ENCODE results near the gene RASD1. TPM values are rescaled to one million over a fixed set of nuclear protein-coding genes. Genes with fewer than 3 reads are reported as not detected.

Gene RASD1, protein sequence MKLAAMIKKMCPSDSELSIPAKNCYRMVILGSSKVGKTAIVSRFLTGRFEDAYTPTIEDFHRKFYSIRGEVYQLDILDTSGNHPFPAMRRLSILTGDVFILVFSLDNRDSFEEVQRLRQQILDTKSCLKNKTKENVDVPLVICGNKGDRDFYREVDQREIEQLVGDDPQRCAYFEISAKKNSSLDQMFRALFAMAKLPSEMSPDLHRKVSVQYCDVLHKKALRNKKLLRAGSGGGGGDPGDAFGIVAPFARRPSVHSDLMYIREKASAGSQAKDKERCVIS
- total RNA-seq (1 to 10 TPM in 1 of 2 donors, under 1 TPM in 1; 0.89 to 5.5 TPM), polyA plus RNA-seq (10 to 100 TPM; 23.8 to 46.7 TPM)

DNA sequence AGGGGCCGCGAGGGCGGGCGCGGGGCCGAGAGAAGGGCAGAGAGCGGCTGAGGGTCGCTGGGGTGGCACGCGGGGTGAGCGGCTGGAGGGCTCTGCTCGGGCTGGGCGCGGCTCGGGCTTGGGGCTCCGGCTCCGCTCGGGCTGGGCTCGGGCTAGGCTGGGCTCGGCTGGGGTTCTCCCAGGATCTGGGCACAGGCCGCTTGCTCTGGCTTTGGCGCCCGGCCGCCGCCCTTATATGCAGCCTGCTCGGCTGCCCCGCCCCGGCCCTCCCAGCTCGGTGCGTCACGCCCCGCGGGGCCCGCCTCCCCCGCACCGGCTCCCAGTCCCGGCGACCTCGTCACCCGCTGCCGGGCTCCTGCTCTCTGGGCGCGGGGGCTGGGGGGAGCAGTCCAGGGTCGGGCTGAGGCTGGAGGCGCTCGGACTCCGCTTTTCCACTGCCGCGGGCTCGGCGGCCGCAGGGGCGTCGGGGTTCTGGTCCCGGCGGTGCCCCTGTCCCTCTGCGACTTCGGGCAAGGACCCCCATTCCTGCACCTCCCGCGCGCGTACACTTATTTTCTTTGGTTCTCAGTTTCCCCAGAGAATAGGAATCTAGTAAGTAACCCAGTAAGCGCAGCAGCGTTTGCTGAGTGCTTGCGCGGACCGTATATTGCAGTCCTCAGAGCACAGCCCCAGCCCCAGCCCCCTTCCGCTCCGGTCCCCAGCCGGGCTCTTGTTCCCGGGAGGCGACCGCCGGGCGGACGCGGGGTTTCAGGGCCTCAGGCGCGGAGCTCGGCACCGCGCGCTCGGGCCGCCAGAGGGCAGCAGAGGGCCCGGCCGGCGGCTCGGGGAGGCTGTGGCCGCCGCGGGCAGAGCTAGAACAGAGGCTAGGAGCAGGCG lies at the start of gene RASD1:
Gene RASD1, minus strand, starts transcription at position 207 of the 876 bp plus-strand sequence. CDS start 214 bp downstream, outside the sequence.
- WGBS, result under 1% methylated on average over 93 of the region's 93 CpGs
- Histone ChIP-seq H3K36me3 (ENCODE audit: control insufficient read depth in 4 of 4, insufficient read depth in 3 of 4, low read depth in 1 of 4, low read length in 3 of 4) (peaks cover 2 to 12% (median 5%) of the 10 kb centered on the region in 4 donors), H3K9me3 (ENCODE audit: control insufficient read depth in 4 of 4, low read length in 3 of 4) (no peaks in the 10 kb centered on the region), H3K4me1 (ENCODE audit: control insufficient read depth in 4 of 4, insufficient read depth in 4 of 4, low read length in 3 of 4) (peaks cover 0 to 16% (median 7%) of the 10 kb centered on the region in 4 donors), H3K27me3 (ENCODE audit: control insufficient read depth in 4 of 4, insufficient read depth in 4 of 4, low read length in 3 of 4) (no peaks in the 10 kb centered on the region), H3K4me3 (ENCODE audit: low read depth in 1 of 3, low read length in 3 of 3) (peak within 1 kb of the TSS; percentile 54 to 64 (median 56)), H3K27ac (ENCODE audit: low read depth in 1 of 2, low read length in 2 of 2) (peak within 1 kb of the TSS; percentile 87 to 97), H3K9ac (ENCODE audit: low read depth in 1 of 2, low read length in 2 of 2) (peak within 1 kb of the TSS; percentile 35 to 73)
- TF ChIP-seq, protein P1, sequence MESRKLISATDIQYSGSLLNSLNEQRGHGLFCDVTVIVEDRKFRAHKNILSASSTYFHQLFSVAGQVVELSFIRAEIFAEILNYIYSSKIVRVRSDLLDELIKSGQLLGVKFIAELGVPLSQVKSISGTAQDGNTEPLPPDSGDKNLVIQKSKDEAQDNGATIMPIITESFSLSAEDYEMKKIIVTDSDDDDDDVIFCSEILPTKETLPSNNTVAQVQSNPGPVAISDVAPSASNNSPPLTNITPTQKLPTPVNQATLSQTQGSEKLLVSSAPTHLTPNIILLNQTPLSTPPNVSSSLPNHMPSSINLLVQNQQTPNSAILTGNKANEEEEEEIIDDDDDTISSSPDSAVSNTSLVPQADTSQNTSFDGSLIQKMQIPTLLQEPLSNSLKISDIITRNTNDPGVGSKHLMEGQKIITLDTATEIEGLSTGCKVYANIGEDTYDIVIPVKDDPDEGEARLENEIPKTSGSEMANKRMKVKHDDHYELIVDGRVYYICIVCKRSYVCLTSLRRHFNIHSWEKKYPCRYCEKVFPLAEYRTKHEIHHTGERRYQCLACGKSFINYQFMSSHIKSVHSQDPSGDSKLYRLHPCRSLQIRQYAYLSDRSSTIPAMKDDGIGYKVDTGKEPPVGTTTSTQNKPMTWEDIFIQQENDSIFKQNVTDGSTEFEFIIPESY (IDR thresholded peaks at IDR 0.05), result no peak
- TF ChIP-seq, protein P2, sequence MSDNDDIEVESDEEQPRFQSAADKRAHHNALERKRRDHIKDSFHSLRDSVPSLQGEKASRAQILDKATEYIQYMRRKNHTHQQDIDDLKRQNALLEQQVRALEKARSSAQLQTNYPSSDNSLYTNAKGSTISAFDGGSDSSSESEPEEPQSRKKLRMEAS (IDR thresholded peaks at IDR 0.05), result no peak
- TF ChIP-seq TAF1 (conservative IDR thresholded peaks at IDR 0.05), result no peak
- TF ChIP-seq RXRA (IDR thresholded peaks at IDR 0.05), result no peak
- peak; percentile 54 to 84 for TF ChIP-seq EGR1 (IDR thresholded peaks at IDR 0.05; ENCODE audit: low read depth in 2 of 2)
- TF ChIP-seq FOXA2 (IDR thresholded peaks at IDR 0.05), result no peak
- TF ChIP-seq, protein P3, sequence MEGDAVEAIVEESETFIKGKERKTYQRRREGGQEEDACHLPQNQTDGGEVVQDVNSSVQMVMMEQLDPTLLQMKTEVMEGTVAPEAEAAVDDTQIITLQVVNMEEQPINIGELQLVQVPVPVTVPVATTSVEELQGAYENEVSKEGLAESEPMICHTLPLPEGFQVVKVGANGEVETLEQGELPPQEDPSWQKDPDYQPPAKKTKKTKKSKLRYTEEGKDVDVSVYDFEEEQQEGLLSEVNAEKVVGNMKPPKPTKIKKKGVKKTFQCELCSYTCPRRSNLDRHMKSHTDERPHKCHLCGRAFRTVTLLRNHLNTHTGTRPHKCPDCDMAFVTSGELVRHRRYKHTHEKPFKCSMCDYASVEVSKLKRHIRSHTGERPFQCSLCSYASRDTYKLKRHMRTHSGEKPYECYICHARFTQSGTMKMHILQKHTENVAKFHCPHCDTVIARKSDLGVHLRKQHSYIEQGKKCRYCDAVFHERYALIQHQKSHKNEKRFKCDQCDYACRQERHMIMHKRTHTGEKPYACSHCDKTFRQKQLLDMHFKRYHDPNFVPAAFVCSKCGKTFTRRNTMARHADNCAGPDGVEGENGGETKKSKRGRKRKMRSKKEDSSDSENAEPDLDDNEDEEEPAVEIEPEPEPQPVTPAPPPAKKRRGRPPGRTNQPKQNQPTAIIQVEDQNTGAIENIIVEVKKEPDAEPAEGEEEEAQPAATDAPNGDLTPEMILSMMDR (IDR thresholded peaks at IDR 0.05; ENCODE audit: low read depth, low read length, missing input control), result peak; percentile 88
- TF ChIP-seq, protein P4, sequence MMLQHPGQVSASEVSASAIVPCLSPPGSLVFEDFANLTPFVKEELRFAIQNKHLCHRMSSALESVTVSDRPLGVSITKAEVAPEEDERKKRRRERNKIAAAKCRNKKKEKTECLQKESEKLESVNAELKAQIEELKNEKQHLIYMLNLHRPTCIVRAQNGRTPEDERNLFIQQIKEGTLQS (IDR thresholded peaks at IDR 0.05), result no peak
- peak; percentile 64 to 77 for TF ChIP-seq RAD21 (IDR thresholded peaks at IDR 0.05)
- TF ChIP-seq, protein P5, sequence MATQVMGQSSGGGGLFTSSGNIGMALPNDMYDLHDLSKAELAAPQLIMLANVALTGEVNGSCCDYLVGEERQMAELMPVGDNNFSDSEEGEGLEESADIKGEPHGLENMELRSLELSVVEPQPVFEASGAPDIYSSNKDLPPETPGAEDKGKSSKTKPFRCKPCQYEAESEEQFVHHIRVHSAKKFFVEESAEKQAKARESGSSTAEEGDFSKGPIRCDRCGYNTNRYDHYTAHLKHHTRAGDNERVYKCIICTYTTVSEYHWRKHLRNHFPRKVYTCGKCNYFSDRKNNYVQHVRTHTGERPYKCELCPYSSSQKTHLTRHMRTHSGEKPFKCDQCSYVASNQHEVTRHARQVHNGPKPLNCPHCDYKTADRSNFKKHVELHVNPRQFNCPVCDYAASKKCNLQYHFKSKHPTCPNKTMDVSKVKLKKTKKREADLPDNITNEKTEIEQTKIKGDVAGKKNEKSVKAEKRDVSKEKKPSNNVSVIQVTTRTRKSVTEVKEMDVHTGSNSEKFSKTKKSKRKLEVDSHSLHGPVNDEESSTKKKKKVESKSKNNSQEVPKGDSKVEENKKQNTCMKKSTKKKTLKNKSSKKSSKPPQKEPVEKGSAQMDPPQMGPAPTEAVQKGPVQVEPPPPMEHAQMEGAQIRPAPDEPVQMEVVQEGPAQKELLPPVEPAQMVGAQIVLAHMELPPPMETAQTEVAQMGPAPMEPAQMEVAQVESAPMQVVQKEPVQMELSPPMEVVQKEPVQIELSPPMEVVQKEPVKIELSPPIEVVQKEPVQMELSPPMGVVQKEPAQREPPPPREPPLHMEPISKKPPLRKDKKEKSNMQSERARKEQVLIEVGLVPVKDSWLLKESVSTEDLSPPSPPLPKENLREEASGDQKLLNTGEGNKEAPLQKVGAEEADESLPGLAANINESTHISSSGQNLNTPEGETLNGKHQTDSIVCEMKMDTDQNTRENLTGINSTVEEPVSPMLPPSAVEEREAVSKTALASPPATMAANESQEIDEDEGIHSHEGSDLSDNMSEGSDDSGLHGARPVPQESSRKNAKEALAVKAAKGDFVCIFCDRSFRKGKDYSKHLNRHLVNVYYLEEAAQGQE (IDR thresholded peaks at IDR 0.05), result peak; percentile 80
- TF ChIP-seq GABPA (IDR thresholded peaks at IDR 0.05 in 1 of 2, conservative IDR thresholded peaks at IDR 0.05 in 1 of 2), result no peak
- DNase-seq (ENCODE audit: low spot score), result peak; percentile 90

Measured in liver (tissue), 9 donors.